Adrenal gland (tissue), 5 donors: ENCODE measurements around the gene UBASH3B.

Experiments used
- POLR2A ChIP-seq, 2 donors: fragments of 450-650 bp; IDR thresholded peaks; one replicate each; pipeline ENCODE4 v1.6.1; 2017; ENCODE audit warnings: antibody characterized with exemption in 2 of 2, mild to moderate bottlenecking in 2 of 2, moderate library complexity in 1 of 2
- TF ChIP-seq, protein P1 (sequence below), 6 experiments: fragments of 450-650 bp in 4 of 6; fragments of 200-600 bp in 2 of 6; sonication (generic) in 1 of 6; IDR thresholded peaks; 1 replicate in 5 of 6; 2 replicates in 1 of 6; pipeline versions ENCODE4 v1.5.1 to v1.8.0; 2016 to 2021; ENCODE audit warnings: antibody characterized with exemption in 6 of 6, mild to moderate bottlenecking in 2 of 6, moderate library complexity in 1 of 6
- donor health status: DM: no; HTN: no; CAD: no.

DNA sequence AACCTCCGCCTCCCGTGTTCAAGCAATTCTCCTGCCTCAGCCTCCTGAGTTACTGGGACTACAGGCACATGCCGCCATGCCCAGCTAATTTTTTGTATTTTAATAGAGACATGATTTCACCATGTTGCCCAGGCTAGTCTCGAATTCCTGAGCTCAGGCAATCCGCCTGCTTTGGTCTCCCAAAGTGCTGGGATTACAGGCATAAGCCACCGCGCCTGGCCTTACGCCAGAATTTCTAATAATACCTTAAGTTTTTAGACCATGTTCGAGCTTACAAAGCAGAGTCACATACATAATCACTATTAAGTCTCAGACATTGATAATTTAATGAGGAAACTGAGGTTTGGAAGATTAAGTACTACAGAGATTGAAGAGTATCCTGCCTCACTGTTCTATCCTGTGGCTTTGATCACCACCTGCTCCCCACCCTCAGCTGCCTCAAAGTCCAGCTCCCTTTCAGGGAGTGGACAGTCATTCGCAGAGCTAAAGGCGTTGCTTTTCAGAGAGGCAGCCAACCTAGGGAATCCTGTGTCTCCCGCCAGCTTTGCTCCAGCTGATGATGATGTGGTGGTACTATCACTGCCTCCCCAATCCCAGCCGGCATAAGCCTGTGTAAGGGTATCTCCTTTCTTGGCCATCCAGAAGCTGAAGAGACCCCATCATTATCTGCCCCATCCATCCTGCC is 7.7 kb downstream of the UBASH3B start:
- TF ChIP-seq, protein P1, sequence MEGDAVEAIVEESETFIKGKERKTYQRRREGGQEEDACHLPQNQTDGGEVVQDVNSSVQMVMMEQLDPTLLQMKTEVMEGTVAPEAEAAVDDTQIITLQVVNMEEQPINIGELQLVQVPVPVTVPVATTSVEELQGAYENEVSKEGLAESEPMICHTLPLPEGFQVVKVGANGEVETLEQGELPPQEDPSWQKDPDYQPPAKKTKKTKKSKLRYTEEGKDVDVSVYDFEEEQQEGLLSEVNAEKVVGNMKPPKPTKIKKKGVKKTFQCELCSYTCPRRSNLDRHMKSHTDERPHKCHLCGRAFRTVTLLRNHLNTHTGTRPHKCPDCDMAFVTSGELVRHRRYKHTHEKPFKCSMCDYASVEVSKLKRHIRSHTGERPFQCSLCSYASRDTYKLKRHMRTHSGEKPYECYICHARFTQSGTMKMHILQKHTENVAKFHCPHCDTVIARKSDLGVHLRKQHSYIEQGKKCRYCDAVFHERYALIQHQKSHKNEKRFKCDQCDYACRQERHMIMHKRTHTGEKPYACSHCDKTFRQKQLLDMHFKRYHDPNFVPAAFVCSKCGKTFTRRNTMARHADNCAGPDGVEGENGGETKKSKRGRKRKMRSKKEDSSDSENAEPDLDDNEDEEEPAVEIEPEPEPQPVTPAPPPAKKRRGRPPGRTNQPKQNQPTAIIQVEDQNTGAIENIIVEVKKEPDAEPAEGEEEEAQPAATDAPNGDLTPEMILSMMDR (IDR thresholded peaks at IDR 0.05), result no peak
- no peak for TF ChIP-seq POLR2A (IDR thresholded peaks at IDR 0.05)
